GM19023 (cell line): ENCODE measurements around the gene CARNS1.

Experiments
- ATAC-seq: cut with Tn5 transposase; IDR thresholded peaks from one replicate; pipeline ENCODE4 v1.9.1; 2021; ENCODE audit warnings: mild to moderate bottlenecking, moderate library complexity; ENCODE audit not compliant: unreplicated experiment

Gene CARNS1

DNA sequence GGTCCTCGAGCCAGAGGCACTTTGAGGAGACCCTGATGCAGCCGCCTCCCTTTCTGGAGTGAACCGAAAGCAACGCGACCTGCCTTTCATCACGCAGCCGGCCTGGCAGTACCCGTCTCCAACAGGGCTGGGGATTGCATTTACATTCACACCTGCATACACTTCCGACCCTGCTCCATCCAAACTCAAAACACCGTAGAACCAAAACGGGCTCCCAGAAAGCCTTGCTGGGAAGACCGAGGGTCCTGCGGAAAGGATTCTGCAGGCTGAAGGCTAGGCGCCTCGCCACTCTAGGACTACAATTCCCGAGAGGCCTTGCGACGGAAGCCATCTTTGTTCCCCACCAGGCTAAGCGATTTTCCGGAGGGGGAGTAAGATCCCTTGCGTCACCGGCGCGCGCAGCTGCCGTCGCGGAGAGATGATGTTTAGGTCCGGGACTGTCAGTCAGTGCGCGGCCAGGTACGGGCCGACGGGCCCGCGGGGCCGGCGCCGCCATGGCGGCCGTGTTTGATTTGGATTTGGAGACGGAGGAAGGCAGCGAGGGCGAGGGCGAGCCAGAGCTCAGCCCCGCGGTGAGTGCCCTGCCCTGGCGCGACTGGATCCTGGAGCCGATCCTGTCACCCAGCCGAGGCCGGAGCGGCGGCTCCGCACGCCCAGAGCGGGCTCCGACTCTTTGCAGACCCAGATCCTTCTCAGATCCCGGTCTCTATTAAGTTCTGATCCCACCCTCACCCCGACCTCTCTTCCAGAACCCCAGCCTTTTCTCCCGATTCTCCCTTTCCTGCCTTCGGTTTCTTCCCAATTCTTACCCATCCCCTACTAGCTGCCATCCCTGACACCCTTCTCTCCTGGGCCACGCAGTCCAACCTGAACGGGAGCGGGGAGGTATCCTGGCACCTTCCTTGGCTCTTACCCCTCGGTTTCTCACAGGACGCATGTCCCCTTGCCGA lies 12.8 kb downstream of the CARNS1 start, which contains the start of gene RPS6KB2:
RPS6KB2 (plus strand) TSS at position 443 of the 950 bp plus-strand sequence; CDS start at position 495, 52 bp downstream.
- ATAC-seq, result peak; percentile 77

GRCh38 chr11:67429038-67429668 lies 13.7 kb downstream of the CARNS1 start:
- ATAC-seq, result no peak

GRCh38 chr11:67429722-67430121 lies 14.2 kb downstream of the CARNS1 start:
- no peak for ATAC-seq

- ATAC-seq, result no peak
Observed at GRCh38 chr11:67431346-67432249, 16.1 kb downstream of the CARNS1 start.

DNA sequence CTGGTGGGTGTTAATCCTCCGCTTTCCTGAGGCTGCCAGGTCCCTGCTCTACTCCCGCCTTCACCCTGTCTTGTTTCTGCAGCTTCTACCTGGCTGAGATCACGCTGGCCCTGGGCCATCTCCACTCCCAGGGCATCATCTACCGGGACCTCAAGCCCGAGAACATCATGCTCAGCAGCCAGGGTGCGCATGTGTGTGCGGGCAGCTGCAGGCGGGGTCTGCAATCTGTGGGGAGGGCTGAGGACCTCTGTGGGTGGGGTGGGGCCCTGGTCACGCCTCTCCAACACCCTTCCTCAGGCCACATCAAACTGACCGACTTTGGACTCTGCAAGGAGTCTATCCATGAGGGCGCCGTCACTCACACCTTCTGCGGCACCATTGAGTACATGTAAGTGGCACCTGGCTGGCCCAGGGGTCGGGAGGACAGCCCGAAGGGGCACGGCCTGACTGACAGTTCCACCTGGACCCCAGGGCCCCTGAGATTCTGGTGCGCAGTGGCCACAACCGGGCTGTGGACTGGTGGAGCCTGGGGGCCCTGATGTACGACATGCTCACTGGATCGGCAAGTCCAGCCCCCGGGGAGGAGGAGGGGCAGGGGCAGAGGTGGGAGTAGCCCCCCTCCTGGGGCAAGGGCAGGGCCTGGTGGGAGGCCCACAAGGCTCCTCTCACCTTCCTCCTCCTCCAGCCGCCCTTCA lies 17.3 kb downstream of the CARNS1 start:
- ATAC-seq, result no peak

GRCh38 chr11:67433536-67434394 lies 18.3 kb downstream of the CARNS1 start:
- ATAC-seq, result no peak

DNA sequence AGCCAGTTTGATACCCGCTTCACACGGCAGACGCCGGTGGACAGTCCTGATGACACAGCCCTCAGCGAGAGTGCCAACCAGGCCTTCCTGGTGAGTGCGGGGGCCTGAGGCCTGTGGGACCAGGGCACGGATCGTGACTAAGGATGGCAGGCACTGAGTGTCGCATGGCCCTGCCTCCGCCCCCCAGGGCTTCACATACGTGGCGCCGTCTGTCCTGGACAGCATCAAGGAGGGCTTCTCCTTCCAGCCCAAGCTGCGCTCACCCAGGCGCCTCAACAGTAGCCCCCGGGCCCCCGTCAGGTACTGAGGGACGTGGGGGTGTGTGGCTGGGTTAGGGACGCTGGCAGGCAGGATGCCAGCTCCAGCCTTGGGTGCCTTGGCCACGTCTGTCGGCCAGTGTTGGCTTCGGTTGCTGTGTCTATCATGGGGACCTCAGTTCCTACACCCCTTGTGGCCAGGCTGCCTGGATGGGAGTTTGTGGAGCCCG lies 19.0 kb downstream of the CARNS1 start:
- no peak for ATAC-seq

- no peak for ATAC-seq
Observed at GRCh38 chr11:67435031-67435726, 19.7 kb downstream of the CARNS1 start.

DNA sequence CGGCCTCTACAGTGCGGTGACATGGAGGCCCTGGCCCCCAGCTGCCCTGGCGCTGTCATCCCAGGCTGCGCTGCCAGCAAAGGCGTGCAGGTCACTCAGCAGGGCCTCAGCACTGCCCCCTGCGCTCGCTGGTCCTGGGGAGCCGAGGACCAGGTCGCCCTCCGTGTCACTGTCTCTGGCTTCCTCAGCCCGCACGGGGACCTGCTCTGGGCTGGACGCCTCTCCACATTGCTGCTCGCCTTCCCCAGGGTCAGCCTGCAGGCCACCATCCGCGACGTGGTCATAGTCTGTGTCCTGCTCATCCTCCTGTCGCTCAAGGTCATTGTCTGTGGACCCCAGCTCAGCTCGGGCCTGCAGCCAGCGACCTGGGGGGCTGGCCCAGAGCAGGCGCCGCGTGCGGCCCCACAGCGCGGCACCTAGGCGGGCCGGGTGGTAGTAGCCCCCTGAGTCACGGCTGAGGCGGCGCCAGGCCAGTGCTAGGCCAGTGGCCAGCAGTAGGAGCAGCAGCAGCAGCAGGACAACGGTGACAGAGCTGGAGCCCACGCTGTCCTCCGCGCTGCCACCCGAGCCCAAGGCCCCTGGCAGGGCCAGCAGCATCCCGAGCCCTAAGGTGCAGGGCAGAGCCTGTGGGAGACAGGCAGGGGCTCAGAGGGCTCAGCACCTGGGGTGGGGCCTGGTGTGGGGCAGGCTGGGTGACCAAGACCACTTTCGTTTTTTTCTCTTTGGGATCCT lies 20.4 kb downstream of the CARNS1 start:
- ATAC-seq, result peak; percentile 4

GRCh38 chr11:67436459-67437081 lies 21.1 kb downstream of the CARNS1 start:
- ATAC-seq, result peak; percentile 30

GRCh38 chr11:67437082-67437808 lies 21.8 kb downstream of the CARNS1 start, which contains the start of gene PTPRCAP:
PTPRCAP (minus strand) TSS chr11:67437682; CDS start chr11:67437619, 63 bp downstream.
- ATAC-seq, result peak; percentile 38

- no peak for ATAC-seq
Observed at GRCh38 chr11:67437809-67438157, 22.3 kb downstream of the CARNS1 start.

GRCh38 chr11:67438158-67438902 lies 22.9 kb downstream of the CARNS1 start:
- no peak for ATAC-seq

DNA sequence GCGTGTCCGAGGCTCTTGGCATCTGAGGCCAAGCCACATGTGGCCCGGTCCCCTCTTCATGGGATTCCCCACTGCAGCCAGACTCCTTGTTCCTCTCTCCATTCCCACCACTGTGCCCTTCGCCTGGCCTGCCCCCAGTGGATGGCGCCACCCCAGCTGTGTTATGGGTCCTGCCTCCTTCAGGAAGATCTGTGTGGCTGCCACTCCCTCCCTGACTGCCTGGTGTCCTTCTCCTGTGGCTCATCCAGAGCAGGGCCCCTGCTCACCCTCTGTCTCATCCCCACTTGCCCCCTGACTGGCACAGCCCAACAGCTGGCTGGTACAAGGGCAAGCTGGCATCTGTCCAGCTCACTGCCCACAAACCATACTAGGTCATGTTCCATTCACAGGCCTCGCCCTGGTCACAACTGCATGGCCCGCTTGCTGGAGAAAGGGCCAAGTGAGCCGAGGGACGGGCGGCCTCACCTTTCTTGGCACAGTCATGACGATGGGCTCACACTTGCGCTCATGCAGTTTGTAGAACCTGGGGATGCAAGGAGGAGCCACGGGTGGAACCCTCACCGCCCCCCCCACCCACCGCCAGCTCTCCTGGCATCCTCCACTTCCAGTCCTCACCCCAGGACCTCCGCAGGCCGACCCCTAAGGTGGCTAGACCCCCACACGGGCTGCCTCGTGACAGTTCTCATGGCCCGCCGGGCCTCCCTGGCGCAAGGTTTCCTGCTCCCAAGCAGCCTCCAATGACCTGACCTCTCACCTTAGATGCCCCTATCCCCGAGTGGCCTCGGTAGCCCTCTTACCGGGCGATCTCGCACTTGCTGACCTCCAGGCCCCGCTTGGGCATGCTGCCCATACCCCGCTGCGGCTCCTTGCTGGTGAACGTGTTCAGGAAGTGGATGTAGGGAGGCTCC lies 24.1 kb downstream of the CARNS1 start:
- no peak for ATAC-seq
